ENCODE measurements around the gene PPP2R3B.
"Not testable (repeated sequence)": the region's sequence is repeated elsewhere in the genome, so short reads cannot be mapped to it uniquely, and the experiment has no call there.

PPP2R3B gene

DNA sequence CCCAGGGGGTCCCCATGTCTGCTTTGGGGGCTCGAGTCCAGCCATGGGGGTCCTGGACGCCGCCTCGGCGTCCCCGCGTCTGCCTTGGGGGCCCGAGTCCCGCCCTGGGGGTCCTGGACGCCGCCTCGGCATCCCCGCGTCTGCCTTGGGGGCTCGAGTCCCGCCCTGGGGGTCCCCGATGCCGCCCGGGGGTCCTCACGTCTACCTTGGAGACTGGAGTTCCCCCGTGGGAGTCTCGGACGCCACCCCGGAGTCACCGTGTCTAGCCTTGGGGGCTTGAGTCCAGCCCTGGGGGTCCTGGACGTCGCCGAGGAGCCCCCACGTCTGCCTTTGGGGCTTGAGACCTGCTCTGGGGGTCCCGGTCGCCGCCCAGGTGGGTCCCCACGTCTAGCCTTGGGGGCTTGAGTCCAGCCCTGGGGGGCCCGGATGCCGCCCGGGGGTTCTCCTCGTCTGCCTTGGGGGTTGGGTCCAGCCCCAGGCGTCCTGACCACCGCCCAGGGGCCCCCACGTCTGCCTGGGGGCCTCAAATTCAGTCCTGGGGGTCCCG is 67.1 kb downstream of the PPP2R3B start:
- no peak for DNase-seq (ENCODE audit: low spot score)

DNA sequence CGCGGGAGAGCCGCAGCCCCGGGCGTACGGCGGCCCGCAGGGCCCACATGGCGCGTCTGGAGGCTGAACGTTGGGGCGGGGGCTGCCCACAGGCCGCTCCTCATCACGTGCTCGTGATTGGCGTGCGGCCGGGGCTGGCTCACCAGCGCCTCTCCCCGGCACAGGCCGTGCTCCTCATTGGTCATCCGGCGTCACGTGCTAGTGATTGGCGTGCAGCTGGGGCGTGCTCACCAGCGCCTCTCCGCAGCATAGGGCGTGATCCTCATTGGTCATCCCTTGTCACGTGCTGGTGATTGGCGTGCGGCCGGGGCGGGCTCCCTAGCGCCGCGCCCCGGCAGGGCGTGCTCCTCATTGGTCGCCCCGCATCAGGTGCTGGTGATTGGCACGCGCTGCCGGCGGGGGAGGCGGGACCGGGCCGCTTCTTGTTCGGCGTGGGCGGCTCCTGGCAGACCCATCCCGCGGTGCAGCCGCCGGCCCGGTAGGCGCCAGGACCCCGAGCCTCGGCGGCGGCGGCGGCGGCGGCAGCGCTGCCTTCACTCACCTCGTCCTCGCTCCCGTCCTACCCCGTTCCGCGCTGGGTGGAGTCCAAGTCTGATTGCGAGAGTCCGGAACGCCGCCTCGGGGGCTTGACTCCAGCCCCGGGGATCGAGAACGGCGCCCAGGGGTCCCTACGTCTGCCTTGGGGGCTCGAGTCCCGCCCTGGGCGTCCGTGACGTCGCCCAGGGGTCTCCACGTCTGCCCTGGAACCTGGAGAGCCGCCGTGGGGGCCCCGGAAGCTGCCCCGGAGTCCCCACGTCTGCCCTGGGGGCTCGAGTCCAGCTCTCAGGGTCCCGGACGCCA is 67.7 kb downstream of the PPP2R3B start, which contains the start of gene GTPBP6:
Gene GTPBP6 (minus strand): TSS at position 58 of the 840 bp plus-strand sequence. CDS start 9 bp downstream, at position 49.
- DNase-seq (ENCODE audit: low spot score) = peak; percentile 99

DNA sequence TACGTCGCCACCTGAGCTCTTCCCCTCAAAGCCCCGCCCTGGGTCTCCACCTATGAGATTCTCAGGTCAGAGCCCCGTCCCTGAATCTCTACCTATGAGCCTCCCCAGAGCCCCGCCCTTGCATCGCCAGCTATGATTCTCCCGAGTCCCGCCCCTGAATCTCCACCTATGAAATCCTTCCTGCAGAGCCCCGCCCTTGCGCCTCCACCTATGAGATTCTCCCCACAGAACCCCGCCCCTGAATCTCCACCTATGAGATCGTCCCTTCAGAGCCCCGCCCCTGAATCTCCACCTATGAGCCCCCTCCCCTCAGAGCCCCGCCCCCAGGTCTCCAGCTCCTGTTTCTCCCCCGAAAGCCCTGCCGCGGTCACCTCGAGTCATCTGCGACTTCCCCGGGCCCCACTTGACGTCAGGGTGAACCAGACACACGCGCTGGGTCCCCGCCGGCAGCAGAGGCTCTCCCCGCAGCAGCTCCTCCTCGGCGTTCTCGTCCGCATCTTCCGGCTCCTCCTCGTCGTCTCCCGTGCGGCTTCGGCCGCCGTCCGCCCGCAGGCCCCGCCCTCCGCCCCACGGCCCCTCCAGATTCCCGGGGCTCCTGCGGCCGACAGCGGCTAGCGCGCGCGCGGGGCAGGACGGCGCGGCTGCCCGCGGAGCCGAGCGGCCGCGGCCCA is 68.5 kb downstream of the PPP2R3B start:
- peak; percentile 98 for DNase-seq (ENCODE audit: low spot score)

DNA sequence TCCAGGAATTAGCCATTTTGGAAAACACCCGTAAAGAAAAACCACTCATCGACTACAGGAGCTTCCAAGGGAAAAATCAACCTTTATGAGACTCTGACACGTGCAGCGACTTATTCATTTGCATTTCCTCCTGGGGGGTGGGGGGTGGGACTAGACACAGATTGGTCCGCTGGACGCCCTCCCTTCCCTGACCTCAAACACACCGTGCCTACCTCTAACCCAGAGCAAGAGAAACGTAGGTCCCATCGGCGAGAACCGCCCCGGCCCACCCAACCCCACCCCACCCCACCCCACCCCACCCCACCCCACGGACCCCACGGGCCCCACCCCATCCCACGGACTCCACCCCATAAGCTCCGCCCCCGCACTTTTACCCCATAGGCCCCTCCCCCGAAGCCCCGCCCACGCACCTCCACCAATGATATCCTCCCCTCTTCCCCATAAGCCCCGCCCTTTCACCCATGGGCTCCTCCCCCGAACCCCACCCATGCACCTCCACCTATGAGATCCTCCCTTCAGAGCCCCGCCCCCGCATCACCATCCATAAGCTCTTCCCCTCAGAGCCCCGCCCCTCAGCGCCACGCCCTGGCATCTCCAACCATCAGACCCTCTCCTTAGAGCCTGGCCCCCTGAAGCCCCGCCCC is 69.2 kb downstream of the PPP2R3B start:
- DNase-seq (ENCODE audit: low spot score) = peak; percentile 82

DNA sequence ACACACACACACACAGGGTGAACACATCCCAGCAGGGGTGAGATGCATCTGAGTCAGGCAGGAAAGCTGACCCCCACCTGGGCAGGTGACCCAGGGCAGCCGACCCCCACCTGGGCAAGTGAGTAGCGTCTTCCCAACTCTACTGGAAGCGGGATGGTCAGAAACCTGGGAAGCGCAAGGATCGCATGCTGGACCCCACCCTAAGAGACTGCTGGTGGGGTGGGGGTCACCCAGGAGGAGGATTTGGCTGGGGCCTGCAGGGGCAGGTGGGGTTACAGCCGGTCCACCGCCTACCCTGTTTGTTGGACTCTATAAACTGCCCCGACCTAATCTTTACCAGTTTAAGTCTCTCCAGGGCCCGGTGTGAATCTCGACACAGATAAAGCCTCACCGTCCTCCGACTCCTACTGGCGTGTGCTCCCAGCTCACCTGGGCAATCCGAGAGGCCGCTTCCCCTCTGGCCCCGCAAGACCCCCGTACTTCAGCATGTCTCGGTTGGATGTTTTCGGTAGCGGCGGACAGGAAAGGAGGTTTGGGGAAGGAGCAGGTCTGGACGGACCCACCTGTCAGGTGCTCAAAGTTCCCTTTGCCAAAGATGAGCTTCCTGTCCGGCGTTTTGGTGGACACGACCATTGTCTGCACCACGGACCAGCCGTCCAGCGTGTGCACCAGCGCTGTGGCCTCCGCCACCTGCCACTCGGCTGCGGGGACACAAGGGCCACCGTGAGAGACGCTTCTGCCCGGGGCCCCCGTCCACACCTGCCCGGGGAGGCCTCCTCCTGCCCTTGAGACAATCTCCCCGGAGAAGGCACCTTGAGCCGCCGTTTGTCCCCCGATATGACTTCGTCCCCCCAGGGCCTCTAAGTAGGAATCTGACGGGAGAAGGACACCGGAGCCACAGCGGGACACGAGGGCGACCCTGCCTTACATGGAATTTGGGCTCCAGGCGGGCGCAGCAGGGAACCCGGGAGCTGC is 70.1 kb downstream of the PPP2R3B start:
- no peak for DNase-seq (ENCODE audit: low spot score)

DNA sequence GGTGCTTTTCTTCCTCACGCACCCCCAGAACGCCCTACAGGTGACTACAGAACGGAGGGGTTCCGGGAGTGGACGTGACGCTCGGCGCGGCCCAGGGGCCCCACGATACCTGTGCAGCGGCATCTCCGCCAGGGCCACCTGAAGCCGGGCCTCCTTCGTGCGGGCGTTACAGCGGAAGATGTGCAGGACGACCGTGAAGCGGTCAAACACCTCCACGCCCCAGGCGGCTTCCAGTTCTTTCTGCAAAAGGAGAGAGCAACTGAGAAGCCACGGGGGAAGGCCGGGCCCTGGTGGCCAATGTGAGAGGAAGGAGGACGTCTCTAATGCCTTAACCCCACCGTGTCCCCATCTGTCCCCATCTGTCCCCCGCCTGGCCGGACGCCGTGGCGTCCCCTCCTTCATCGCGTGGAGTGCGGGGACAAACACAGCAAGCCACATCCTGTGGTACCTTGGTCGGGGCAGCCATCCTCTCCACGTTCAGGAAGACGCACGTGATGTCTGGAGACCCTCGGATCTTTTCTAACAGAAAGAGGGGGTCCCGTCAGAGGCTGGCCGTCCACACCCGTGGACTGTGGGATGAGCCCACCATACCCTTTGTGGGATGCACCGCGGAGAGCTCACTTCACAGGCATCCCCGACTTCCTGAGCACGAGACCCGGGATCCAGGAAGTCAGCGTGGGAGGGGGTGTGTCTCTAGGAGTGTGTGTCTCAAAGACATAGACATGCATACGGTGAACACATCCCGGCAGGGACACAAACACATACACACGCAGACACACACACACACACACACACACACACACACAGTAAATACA is 71.7 kb downstream of the PPP2R3B start:
- no peak for DNase-seq (ENCODE audit: low spot score)

DNA sequence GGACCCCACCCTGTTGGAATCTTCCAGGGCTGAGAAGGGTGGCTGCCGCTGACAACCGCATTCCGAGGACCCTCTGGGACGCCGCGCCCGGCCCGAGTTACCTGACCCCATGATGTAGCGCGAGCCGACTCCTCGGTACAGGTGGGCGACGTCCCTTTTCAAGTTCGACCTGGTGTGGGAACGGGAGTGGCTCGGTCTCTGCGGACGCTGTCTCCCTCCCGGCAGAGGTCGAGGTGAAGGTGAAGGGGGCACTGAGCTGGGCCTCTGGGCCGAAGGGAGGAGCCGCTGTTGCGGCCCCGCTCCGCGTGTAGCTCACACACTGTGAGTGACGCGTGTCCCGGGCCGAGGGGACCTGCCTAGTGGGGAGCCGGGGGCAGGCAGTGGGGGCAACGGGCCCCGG is 72.7 kb downstream of the PPP2R3B start:
- no peak for DNase-seq (ENCODE audit: low spot score)

DNA sequence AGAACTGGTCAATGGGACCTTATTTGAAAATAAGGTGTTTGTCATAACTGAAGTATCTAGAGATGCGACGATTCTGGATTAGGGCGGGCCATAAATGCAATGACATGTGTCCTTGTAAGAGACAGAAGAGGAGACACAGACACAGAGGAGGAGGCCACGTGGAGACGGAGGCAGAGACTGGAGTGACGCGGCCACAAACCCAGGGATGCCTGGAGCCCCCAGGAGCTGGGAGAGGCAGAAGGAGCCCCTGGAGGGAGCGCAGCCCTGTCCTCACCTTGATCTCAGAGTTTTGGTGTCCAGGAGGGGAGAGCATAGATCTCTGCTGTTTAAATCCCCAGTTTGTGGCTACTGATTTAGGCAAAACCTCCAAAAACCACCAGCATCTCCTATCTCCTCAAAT is 73.2 kb downstream of the PPP2R3B start:
- DNase-seq (ENCODE audit: low spot score) = no peak

DNA sequence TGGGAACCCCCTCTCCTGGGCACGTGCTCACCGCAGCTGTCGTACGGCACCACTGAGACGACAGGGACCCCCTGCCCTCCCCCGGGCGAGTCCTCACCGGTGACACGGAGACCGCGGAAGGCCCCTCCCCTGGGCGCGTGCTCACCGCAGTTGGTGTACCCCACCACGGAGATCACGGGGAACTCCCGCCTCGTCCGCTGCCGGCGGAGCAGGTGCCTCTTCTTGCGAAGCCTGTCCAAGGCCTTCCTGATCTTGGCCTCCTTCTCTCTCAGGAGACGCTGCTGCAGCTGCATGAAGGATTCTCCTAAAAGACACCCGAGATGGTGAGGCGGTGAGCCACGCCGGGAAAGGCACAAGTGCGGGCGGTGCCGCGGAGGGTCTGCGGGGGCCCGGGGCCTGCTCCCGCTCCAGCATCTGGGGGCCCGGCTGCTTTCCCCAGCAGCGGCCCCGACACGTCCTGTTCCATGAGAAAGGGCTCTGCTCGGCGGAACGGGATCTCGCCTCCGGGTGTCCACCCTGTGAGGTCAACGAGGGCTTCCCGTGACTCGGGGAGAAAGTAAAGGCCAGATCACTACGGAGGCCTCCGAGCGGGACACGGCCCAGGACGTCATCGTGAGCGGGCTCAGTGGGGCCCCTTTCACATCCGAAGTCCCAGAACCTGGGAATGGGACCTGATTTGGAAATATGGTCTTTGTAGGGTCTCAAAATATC is 73.9 kb downstream of the PPP2R3B start:
- no peak for DNase-seq (ENCODE audit: low spot score)

DNA sequence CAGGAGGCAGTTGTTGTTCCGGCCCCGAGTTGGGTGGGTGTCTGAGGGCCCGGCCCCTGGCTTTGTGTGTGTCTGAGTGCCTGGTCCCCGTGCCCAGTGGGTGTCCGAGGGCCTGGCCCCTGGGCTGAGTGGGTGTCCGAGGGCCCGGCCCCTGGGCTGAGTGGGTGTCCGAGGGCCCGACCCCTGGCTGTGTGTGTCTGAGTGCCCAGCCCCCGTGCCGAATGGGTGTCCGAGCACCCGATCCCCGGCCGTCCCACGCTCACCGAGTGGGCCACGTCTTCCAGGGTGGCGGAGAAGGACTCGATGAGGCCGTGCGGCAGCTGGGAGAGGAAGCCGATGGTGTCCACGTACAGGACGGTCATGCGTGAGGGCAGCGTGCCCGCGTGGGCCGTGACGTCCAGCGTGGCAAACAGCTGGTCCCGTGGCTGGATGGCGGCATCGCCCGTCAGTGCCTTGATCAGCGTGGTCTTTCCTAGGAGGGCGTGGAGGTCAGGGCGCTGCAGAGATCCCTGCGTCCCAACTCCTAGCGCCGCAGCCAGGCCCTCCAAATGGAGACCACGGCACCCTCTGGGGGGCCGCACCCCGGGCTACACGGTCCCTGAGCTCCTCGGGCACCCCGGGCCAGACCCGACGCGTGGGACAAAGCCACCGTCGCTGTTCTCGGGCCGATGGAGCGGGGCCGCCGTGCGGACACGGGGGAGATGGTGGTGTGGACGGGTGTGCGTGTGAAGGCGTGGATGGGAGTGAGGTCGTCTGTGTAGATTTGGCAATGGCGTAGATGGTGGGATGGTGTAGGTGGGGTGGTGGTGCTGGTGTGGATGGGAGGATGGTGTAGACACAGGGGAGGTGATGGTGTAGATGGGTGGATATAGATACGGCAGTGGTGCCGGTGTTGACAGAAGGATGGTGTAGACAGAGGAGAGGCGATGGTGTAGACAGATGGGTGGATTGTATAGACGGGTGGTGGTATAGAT is 75.3 kb downstream of the PPP2R3B start:
- DNase-seq (ENCODE audit: low spot score) = no peak

DNA sequence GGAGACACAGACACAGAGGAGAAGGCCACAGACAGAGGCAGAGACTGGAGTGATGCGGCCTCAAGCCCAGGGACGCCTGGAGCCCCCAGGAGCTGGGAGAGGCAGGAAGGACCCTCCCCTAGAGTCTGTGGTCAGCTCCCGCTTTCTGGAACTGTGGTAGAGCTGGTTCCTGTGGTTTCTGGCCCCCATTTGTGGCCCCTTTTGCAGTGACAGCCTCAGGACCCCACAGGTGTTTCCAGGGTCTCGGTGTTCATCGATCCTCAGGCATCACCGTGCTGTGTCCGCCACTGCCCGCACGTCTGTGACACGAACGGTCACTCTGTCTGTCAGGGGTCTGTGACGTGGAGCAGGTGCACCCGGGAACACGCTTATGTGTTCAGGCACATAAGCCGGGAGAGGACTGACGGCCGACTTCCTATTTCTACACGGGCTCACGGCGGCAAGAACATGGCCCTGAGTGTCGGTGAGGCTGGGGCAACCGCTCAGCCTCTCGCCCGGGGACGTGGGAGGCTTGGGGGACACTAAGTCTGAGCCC is 76.0 kb downstream of the PPP2R3B start:
- no peak for DNase-seq (ENCODE audit: low spot score)

DNA sequence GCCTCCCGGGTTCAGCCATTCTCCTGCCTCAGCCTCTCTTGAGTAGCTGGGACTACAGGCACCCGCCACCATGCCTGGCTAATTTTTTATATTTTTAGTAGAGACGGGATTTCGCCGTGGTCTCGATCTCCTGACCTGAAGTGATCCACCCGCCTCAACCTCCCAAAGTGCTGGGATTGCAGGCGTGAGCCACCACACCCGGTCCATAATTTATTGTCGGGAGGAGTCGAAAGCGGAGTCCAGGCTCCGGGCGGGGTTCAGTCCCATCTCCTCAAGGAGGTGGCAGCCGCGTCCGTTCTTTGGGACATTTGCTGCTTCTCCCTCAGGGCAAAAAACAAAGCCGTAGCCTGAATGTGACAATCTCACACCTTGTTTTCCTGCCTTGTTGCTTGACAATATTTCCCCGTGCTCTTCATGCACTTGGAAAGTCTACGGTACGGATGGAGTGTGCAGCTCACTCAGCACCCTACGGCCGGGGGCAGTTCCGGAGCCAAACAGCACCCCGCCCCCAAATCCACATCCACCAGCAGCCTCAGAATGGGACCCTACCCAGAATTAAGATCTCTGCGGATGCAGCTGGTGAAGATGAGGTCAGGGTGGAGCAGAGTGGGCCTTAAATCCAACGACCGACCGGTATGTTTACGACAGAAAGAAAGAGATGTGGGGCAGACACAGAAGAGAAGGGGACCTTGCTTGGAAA is 77.7 kb downstream of the PPP2R3B start:
- no peak for DNase-seq (ENCODE audit: low spot score)

DNA sequence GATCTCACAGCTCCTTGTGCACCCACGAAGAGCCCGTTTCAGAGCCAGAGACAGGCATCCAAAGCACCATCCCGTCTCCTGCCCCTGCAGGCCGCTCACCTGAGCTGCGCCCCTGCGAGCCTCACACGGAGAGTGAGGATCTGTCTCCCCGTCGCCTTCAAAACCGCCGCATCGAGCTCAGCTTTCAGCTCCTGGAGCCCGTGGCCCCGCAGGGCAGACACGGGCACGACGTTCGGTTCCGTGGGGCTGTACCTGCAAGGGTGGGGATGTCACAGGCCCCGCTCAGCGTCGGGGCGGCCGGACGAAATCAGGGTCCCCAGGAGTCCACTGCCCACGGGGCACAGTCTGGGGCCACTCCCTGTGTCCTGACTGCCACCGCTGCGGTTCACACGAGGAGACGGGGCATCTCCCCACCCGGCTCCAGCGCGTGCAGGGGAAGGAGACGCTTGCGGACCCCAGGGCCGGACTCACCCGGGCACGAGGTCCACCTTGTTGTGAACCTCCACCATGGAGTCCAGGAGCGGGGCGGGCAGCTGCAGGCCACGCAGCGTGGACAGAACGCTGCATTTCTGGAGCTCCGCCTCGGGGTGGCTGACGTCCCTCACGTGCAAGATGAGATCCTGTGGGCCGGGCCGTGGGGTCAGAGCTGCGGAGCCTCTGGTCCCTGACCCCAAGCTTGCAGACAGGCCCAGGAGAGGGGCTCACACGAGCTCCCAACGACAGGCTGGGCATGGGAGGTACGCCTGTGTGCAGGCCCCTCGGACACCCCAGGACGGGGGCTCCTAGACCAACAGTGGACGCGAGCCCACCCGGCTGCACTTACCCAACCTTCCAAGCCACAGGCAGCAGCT is 79.2 kb downstream of the PPP2R3B start:
- DNase-seq (ENCODE audit: low spot score) = no peak

DNA sequence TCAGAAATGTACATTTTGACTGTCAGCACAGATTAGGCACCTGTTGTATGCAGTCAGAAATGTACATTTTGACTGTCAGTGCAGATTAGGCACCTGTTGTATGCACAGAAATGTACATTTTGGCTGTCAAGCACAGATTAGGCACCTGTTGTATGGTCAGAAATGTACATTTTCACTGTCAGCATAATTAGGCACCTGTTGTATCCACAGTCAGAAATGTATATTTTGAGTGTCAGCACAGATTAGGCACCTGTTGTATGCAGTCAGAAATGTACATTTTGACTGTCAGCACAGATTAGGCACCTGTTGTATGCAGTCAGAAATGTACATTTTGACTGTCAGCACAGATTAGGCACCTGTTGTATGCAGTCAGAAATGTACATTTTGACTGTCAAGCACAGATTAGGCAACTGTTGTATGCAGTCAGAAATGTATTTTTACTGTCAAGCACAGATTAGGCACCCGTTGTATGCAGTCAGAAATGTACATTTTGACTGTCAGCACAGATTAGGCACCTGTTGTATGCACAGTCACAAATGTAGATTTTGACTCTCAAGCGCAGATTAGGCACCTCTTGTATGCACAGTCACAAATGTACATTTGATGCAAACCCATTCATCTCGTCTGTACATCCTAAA is 80.0 kb downstream of the PPP2R3B start:
- DNase-seq (ENCODE audit: low spot score) = not testable (repeated sequence)

DNA sequence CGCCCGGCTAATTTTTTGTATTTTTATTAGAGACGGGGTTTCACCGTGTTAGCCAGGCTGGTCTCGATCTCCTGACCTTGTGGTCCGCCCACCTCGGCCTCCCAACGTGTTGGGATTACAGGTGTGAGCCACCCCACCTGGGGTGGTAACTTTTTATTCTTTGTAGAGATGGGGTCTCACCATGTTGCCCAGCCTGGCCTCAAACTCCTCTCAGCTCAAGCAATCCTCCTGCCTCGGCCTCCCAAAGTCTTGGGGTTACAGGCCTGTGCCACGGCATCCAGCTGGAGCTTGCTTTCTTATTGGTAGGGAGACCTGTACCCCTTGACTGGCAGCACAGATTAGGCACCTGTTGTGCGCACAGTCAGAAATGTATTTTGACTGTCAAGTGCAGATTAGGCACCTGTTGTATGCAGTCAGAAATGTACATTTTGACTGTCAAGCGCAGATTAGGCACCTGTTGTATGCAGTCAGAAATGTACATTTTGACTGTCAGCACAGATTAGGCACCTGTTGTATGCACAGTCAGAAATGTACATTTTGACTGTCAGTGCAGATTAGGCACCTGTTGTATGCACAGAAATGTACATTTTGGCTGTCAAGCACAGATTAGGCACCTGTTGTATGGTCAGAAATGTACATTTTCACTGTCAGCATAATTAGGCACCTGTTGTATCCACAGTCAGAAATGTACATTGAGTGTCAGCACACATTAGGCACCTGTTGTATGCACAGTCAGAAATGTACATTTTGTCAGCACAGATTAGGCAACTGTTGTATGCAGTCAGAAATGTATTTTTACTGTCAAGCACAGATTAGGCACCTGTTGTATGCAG is 80.7 kb downstream of the PPP2R3B start:
- not testable (repeated sequence) for DNase-seq (ENCODE audit: low spot score)
